Vagina (tissue), 2 donors: ENCODE measurements around the gene CYTIP.

Source experiments
- POLR2A ChIP-seq, 2 donors: fragments of 450-650 bp; IDR thresholded peaks; one replicate each; pipeline ENCODE4 v1.6.1; 2017; ENCODE audit warnings: antibody characterized with exemption in 2 of 2, mild to moderate bottlenecking in 2 of 2, moderate library complexity in 2 of 2
- TF ChIP-seq, protein P1 (sequence below), 3 experiments: fragments of 450-650 bp in 2 of 3; fragments of 200-600 bp in 1 of 3; sonication (generic) in 1 of 3; IDR thresholded peaks; one replicate each; pipeline ENCODE4 v1.5.1; 2017 to 2019; ENCODE audit warnings: antibody characterized with exemption in 3 of 3, mild to moderate bottlenecking in 2 of 3, moderate library complexity in 2 of 3

- no peak for TF ChIP-seq POLR2A (IDR thresholded peaks at IDR 0.05)
- TF ChIP-seq, protein P1, sequence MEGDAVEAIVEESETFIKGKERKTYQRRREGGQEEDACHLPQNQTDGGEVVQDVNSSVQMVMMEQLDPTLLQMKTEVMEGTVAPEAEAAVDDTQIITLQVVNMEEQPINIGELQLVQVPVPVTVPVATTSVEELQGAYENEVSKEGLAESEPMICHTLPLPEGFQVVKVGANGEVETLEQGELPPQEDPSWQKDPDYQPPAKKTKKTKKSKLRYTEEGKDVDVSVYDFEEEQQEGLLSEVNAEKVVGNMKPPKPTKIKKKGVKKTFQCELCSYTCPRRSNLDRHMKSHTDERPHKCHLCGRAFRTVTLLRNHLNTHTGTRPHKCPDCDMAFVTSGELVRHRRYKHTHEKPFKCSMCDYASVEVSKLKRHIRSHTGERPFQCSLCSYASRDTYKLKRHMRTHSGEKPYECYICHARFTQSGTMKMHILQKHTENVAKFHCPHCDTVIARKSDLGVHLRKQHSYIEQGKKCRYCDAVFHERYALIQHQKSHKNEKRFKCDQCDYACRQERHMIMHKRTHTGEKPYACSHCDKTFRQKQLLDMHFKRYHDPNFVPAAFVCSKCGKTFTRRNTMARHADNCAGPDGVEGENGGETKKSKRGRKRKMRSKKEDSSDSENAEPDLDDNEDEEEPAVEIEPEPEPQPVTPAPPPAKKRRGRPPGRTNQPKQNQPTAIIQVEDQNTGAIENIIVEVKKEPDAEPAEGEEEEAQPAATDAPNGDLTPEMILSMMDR (IDR thresholded peaks at IDR 0.05): no peak
Measured at GRCh38 chr2:157488877-157489276, 45.0 kb upstream of the CYTIP start.
